H1 (cell line): ENCODE measurements around the gene ROR1. TPM values are rescaled to one million over a fixed set of nuclear protein-coding genes. Genes with fewer than 3 reads are reported as not detected.

ENCODE experiments used
- CTCF ChIA-PET: fragments of 300-600 bp; sonication (Branson Sonifier 250); formaldehyde crosslinking; loops from one replicate; lab custom pipeline; 2021; ENCODE audit not compliant: partially characterized antibody; lab: Charles Lee
- POLR2A ChIA-PET: fragments of 300-600 bp; sonication (Branson Sonifier 250); formaldehyde crosslinking; loops from one replicate; lab custom pipeline; 2021; ENCODE audit warnings: inconsistent platforms; ENCODE audit not compliant: partially characterized antibody; lab: Charles Lee
- DNase-seq, 2 experiments: peaks; one replicate each; pipeline versions ENCODE4 v3.0.0 to v3.0.0-alpha.2; 2010 to 2022; ENCODE audit warnings: low spot score in 2 of 2, low read depth in 1 of 2, mixed read lengths in 1 of 2
- FAIRE-seq: peaks from 2 replicates; lab custom pipeline; 2011; peaks lifted over from hg19 to GRCh38; lab: Jason Lieb, UNC
- H2AFZ ChIP-seq: 2 replicates; pipeline ENCODE4 v1.8.1; 2012; ENCODE audit warnings: low read length, inconsistent platforms
- H2AK5ac ChIP-seq: 2 replicates; pipeline ENCODE4 v1.6.1; 2013; ENCODE audit warnings: low read depth, low read length
- H2BK120ac ChIP-seq: replicated peaks from 2 replicates; pipeline ENCODE3; 2013; ENCODE audit warnings: low read depth, low read length, inconsistent platforms
- H2BK12ac ChIP-seq: 2 replicates; pipeline ENCODE4 v1.6.1; 2013; ENCODE audit warnings: low read depth, low read length
- H2BK15ac ChIP-seq: 2 replicates; pipeline ENCODE4 v1.6.1; 2013; ENCODE audit warnings: low read length
- H2BK20ac ChIP-seq: 2 replicates; pipeline ENCODE4 v1.6.1; 2013; ENCODE audit warnings: low read length
- H2BK5ac ChIP-seq: 2 replicates; pipeline ENCODE4 v1.6.1; 2013; ENCODE audit warnings: low read depth, low read length
- H3K14ac ChIP-seq: 2 replicates; pipeline ENCODE4 v1.6.1; 2013; ENCODE audit warnings: inconsistent platforms; ENCODE audit not compliant: insufficient read length
- H3K18ac ChIP-seq: 2 replicates; pipeline ENCODE4 v1.6.1; 2013; ENCODE audit warnings: low read length; ENCODE audit errors: extremely low read depth
- H3K23ac ChIP-seq: 2 replicates; pipeline ENCODE4 v1.6.1; 2013; ENCODE audit warnings: inconsistent platforms; ENCODE audit not compliant: insufficient read length
- H3K23me2 ChIP-seq: 2 replicates; pipeline ENCODE4 v1.6.1; 2013; ENCODE audit warnings: low read depth, low read length
- H3K27ac ChIP-seq: 2 replicates; pipeline ENCODE4 v1.6.1; 2011; ENCODE audit warnings: low read depth, low read length, inconsistent platforms
- H3K27me3 ChIP-seq, 4 experiments: replicated peaks in 1 of 4; 1 replicate in 1 of 4; 2 replicates in 3 of 4; pipeline versions ENCODE4 v1.6.1 to v1.8.1; 2011 to 2013; ENCODE audit warnings: low read length in 3 of 4, mild to moderate bottlenecking in 3 of 4, inconsistent platforms in 2 of 4, mixed read lengths in 2 of 4, moderate library complexity in 1 of 4; ENCODE audit not compliant: control insufficient read depth in 3 of 4, insufficient read depth in 3 of 4; ENCODE audit errors: extremely low read depth in 1 of 4
- H3K36me3 ChIP-seq, 4 experiments: 2 replicates each; pipeline versions ENCODE4 v1.6.1 to v1.8.1; 2011 to 2013; ENCODE audit warnings: mild to moderate bottlenecking in 4 of 4, low read length in 3 of 4, moderate library complexity in 2 of 4, control low read depth in 1 of 4, inconsistent platforms in 1 of 4; ENCODE audit not compliant: insufficient read depth in 4 of 4, control insufficient read depth in 2 of 4
- H3K4ac ChIP-seq: replicated peaks from 2 replicates; pipeline ENCODE3; 2013; ENCODE audit warnings: low read length, low read depth, mixed read lengths, inconsistent platforms; ENCODE audit not compliant: insufficient read length
- H3K4me1 ChIP-seq, 4 experiments: replicated peaks in 1 of 4; 1 replicate in 1 of 4; 2 replicates in 3 of 4; pipeline versions ENCODE4 v1.6.1 to v1.8.1; 2011 to 2013; ENCODE audit warnings: low read length in 3 of 4, inconsistent platforms in 2 of 4, mixed read lengths in 1 of 4; ENCODE audit not compliant: insufficient read depth in 4 of 4, control insufficient read depth in 3 of 4
- H3K4me2 ChIP-seq, 2 experiments: 2 replicates each; pipeline versions ENCODE4 v1.6.1 to v1.8.1; 2011 to 2013; ENCODE audit warnings: low read depth in 2 of 2, low read length in 2 of 2, control low read depth in 1 of 2, inconsistent platforms in 1 of 2, mild to moderate bottlenecking in 1 of 2; ENCODE audit not compliant: insufficient read depth in 1 of 2
- H3K4me3 ChIP-seq, 4 experiments: fragments of 200-600, 300-600 bp in 1 of 4; sonication (generic), shearing (Covaris generic), sonication (Bioruptor Twin) in 1 of 4; 2 replicates each; pipeline versions ENCODE4 v1.5.1 to v1.8.1; 2011 to 2016; ENCODE audit warnings: low read length in 4 of 4, low read depth in 3 of 4, control low read depth in 2 of 4, inconsistent platforms in 2 of 4, mild to moderate bottlenecking in 2 of 4, mixed read lengths in 1 of 4, moderate library complexity in 1 of 4; ENCODE audit not compliant: insufficient read depth in 2 of 4; ENCODE audit errors: extremely low read depth in 1 of 4
- H3K56ac ChIP-seq: replicated peaks from 2 replicates; pipeline ENCODE3; 2013; ENCODE audit warnings: low read depth, mild to moderate bottlenecking, mixed read lengths, low read length, inconsistent platforms; ENCODE audit not compliant: insufficient read length
- H3K79me1 ChIP-seq: 2 replicates; pipeline ENCODE4 v1.6.1; 2013; ENCODE audit warnings: low read depth, low read length, control low read depth
- H3K79me2 ChIP-seq, 2 experiments: 2 replicates each; pipeline versions ENCODE4 v1.6.1 to v1.8.1; 2012 to 2013; ENCODE audit warnings: low read length in 2 of 2, mild to moderate bottlenecking in 2 of 2, inconsistent platforms in 1 of 2; ENCODE audit not compliant: insufficient read depth in 2 of 2, control insufficient read depth in 1 of 2
- H3K9ac ChIP-seq, 4 experiments: replicated peaks in 1 of 4; 1 replicate in 1 of 4; 2 replicates in 3 of 4; pipeline versions ENCODE4 v1.6.1 to v1.8.1; 2011 to 2013; ENCODE audit warnings: low read depth in 3 of 4, low read length in 3 of 4, control low read depth in 2 of 4, mild to moderate bottlenecking in 2 of 4, moderate library complexity in 2 of 4, inconsistent platforms in 1 of 4; ENCODE audit errors: extremely low read depth in 1 of 4
- H3K9me3 ChIP-seq, 2 experiments: 2 replicates each; pipeline versions ENCODE4 v1.6.1 to v1.8.1; 2012 to 2013; ENCODE audit warnings: mild to moderate bottlenecking in 2 of 2, moderate library complexity in 2 of 2, control low read depth in 1 of 2, inconsistent platforms in 1 of 2, low read depth in 1 of 2, low read length in 1 of 2, mixed read lengths in 1 of 2; ENCODE audit not compliant: insufficient read depth in 2 of 2
- H4K20me1 ChIP-seq, 2 experiments: replicated peaks in 1 of 2; 2 replicates each; pipeline versions ENCODE3 to v1.8.1; 2011 to 2013; ENCODE audit warnings: inconsistent platforms in 2 of 2, low read length in 2 of 2, mild to moderate bottlenecking in 1 of 2; ENCODE audit not compliant: insufficient read depth in 2 of 2, control insufficient read depth in 1 of 2
- H4K5ac ChIP-seq: 2 replicates; pipeline ENCODE4 v1.6.1; 2013; ENCODE audit warnings: low read length, low read depth, mixed read lengths, inconsistent platforms; ENCODE audit not compliant: insufficient read length
- H4K8ac ChIP-seq: 2 replicates; pipeline ENCODE4 v1.8.0; 2013; ENCODE audit warnings: mild to moderate bottlenecking, moderate library complexity, low read length, inconsistent platforms; ENCODE audit not compliant: insufficient read depth; ENCODE audit errors: extremely low read depth
- H4K91ac ChIP-seq: replicated peaks from 2 replicates; pipeline ENCODE3; 2013; ENCODE audit warnings: low read length, mixed read lengths, inconsistent platforms; ENCODE audit not compliant: insufficient read length
- CBX5 ChIP-seq: fragments of 300-800, 300-1000 bp; sonication (generic); IDR thresholded peaks from 2 replicates; pipeline ENCODE4 v1.7.1; 2016; ENCODE audit warnings: antibody characterized with exemption, low read length, low read depth
- MAFK ChIP-seq: IDR thresholded peaks from 2 replicates; pipeline ENCODE4 v1.6.1; 2012; ENCODE audit warnings: low read depth, mild to moderate bottlenecking, improper control_type of control experiment, low read length
- RAD21 ChIP-seq, 2 experiments: IDR thresholded peaks in 1 of 2; conservative IDR thresholded peaks in 1 of 2; 2 replicates each; pipeline ENCODE4 v1.6.1; 2011; ENCODE audit warnings: low read depth in 2 of 2, low read length in 2 of 2, improper control_type of control experiment in 1 of 2, inconsistent platforms in 1 of 2, mild to moderate bottlenecking in 1 of 2, moderate library complexity in 1 of 2
- RBBP5 ChIP-seq: IDR thresholded peaks from 2 replicates; pipeline ENCODE4 v1.7.1; 2012; ENCODE audit warnings: low read depth, mild to moderate bottlenecking, inconsistent platforms, low read length, moderate library complexity, borderline replicate concordance
- WGBS, 2 experiments: shearing (Covaris generic) in 1 of 2; methylation state at CpG; one replicate each; pipeline versions ENCODE4 v1.1.6 to v1.1.7; 2013 to 2015; ENCODE audit warnings: low lambda C conversion rate in 2 of 2, mixed read lengths in 2 of 2, inconsistent platforms in 1 of 2, low coverage in 1 of 2, missing lambda C conversion rate in 1 of 2; ENCODE audit not compliant: insufficient replicate concordance in 2 of 2, insufficient coverage in 1 of 2, insufficient read length in 1 of 2; ENCODE audit errors: extremely low coverage in 1 of 2, missing lambda C conversion rate in 1 of 2; 5-methylcytosine and 5-hydroxymethylcytosine counted together
- polyA plus RNA-seq, 7 experiments: library from polyadenylated mRNA; depleted of rRNA in 3 of 7; stranded (reverse) in 5 of 7; unstranded in 2 of 7; fragments of >200 nt in 5 of 7; fragments of 200-250 nt in 2 of 7; gene quantifications; 1 replicate in 5 of 7; 2 replicates in 1 of 7; 4 replicates in 1 of 7; pipeline versions ENCODE4 v1.2.1 to v1.2.3, GENCODE V29; 2011 to 2013; ENCODE audit warnings: missing spikeins in 2 of 7, mixed read lengths in 2 of 7
- total RNA-seq: library from RNA; stranded (reverse); fragmentation: NEBNext Ultra II Directional; extraction: Animal tissue kit (Norgen Biotek cat#: 25700); gene quantifications from 2 replicates; pipeline ENCODE4 v1.2.1, GENCODE V29; 2021

Gene ROR1
- total and polyA plus RNA-seq, 2 of the 8 experiments (the other 6 are each of a cell fraction or from before 2014, with no cell fraction given) = 33.6 to 73.6 TPM

DNA sequence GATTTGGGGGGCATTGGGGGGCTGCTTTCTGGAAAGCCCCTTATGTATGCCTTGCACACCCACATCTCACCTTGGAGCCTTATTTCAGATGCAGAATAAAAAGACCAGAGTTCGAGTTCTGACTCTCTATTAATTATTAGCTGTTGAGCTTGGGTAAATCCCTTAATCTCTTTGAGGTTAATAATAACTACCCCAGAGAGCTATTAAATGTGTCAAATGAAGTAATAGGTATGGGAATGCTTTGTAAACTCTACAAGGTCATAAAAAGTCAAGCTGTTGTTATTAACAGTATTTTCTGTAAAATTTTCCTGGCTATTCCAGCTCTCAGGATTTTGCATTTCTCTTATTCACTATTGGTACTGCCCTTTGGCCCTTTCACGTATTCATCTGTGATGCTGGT is 122.9 kb downstream of the ROR1 start:
- peaks cover 0 to 93% of the 10 kb centered on the region in 2 experiments for H3K79me2 ChIP-seq
- 80% methylated on average over 2 of the region's 2 CpGs; no CpG with 5 or more reads in 1 of the 2 experiments for WGBS, 2 experiments
- no peak overlapping the region for H3K56ac ChIP-seq
- no peak for DNase-seq
- peaks cover 0 to 13% (median 0%) of the 10 kb centered on the region in 4 experiments; a peak in 3 of 7 replicates for H3K4me1 ChIP-seq
- H3K23me2 ChIP-seq = no peaks in the 10 kb centered on the region
- no peak overlapping the region for H3K4ac ChIP-seq
- no peak overlapping the region for H3K18ac ChIP-seq
- H3K23ac ChIP-seq = no peak overlapping the region
- CTCF ChIA-PET = interaction anchor here (0.5 to 2.8 kb wide), 6 partner anchors 11 to 162 kb away, joined by 3 to 6 read pairs (median 4); no protein-coding TSS in a partner anchor
- no peak overlapping the region for H2BK12ac ChIP-seq
- H4K5ac ChIP-seq = no peak overlapping the region
- POLR2A ChIA-PET = no interaction called here
- FAIRE-seq = no peak
- H4K8ac ChIP-seq = no peak overlapping the region
- H3K9ac ChIP-seq = no peak overlapping the region
- H3K27ac ChIP-seq = no peak overlapping the region
- H4K91ac ChIP-seq = no peak overlapping the region
- no peak overlapping the region for H3K4me2 ChIP-seq
- H3K14ac ChIP-seq = no peak overlapping the region
- no peak overlapping the region for H2AFZ ChIP-seq
- H3K27me3 ChIP-seq = no peaks in the 10 kb centered on the region
- no peak overlapping the region for H2BK20ac ChIP-seq
- peaks cover 4% of the 10 kb centered on the region for H3K79me1 ChIP-seq
- no peak overlapping the region for H2BK5ac ChIP-seq
- H3K9me3 ChIP-seq = no peaks in the 10 kb centered on the region
- no peak overlapping the region for H2BK15ac ChIP-seq
- H4K20me1 ChIP-seq = peaks cover 7 to 9% of the 10 kb centered on the region in 2 experiments
- H2BK120ac ChIP-seq = no peak overlapping the region
- H3K4me3 ChIP-seq = no peak overlapping the region
- H2AK5ac ChIP-seq = no peak overlapping the region
- H3K36me3 ChIP-seq = no peaks in the 10 kb centered on the region; a peak in 1 of 8 replicates
- TF ChIP-seq CBX5 (no peak), RAD21 (IDR thresholded peaks at IDR 0.05 in 1 of 2, conservative IDR thresholded peaks at IDR 0.05 in 1 of 2; ENCODE audit: low read depth in 2 of 2, low read length in 2 of 2) (no peak), RBBP5 (no peak), MAFK (no peak)
